K562 (cell line): ENCODE results near the gene TERT. TPM values are rescaled to one million over a fixed set of nuclear protein-coding genes. Genes with fewer than 3 reads are reported as not detected.

Experiments
- EHMT2 ChIP-seq: fragments of 450-650 bp; IDR thresholded peaks from 2 replicates; pipeline ENCODE4 v1.6.1; 2018; ENCODE audit warnings: antibody characterized with exemption
- EZH2 ChIP-seq: IDR thresholded peaks from 2 replicates; pipeline ENCODE4 v1.6.1; 2012; ENCODE audit warnings: low read depth, mild to moderate bottlenecking, inconsistent platforms, low read length, borderline replicate concordance
- FIP1L1 ChIP-seq: fragments of 200-400 bp; formaldehyde crosslinking; IDR thresholded peaks from 2 replicates; pipeline ENCODE4 v1.6.1; 2018; ENCODE audit warnings: mild to moderate bottlenecking, low read depth, low read length; ENCODE audit not compliant: poor library complexity, severe bottlenecking
- HDAC2 ChIP-seq: fragments of 450-650 bp; IDR thresholded peaks from 2 replicates; pipeline ENCODE4 v1.6.1; 2016; ENCODE audit warnings: mild to moderate bottlenecking
- PCBP1 ChIP-seq: fragments of 200-400 bp; formaldehyde crosslinking; IDR thresholded peaks from 2 replicates; pipeline ENCODE4 v1.6.1; 2018; ENCODE audit warnings: mild to moderate bottlenecking, low read depth, low read length; ENCODE audit not compliant: poor library complexity, severe bottlenecking
- PRMT5 ChIP-seq: sonication (generic); formaldehyde crosslinking; IDR thresholded peaks from 2 replicates; pipeline ENCODE4 v1.5.0; 2020; ENCODE audit warnings: missing genetic modification reagents
- RCOR1 ChIP-seq, 2 experiments: IDR thresholded peaks; 2 replicates each; pipeline ENCODE4 v1.6.1; 2012; ENCODE audit warnings: low read depth in 2 of 2, low read length in 2 of 2, borderline replicate concordance in 1 of 2, improper control_type of control experiment in 1 of 2
- SAFB ChIP-seq: fragments of 200-400 bp; formaldehyde crosslinking; IDR thresholded peaks from 2 replicates; pipeline ENCODE4 v1.6.1; 2017; ENCODE audit warnings: low read depth, low read length, borderline replicate concordance
- TEAD1 ChIP-seq, 2 experiments: fragments of 450-650 bp in 1 of 2; sonication (generic) in 1 of 2; formaldehyde crosslinking; IDR thresholded peaks; 2 replicates each; pipeline versions ENCODE4 v1.4.0 to v1.8.0; 2020 to 2022; ENCODE audit warnings: mild to moderate bottlenecking in 2 of 2, missing genetic modification reagents in 1 of 2
- TGIF2 ChIP-seq: sonication (generic); formaldehyde crosslinking; IDR thresholded peaks from 2 replicates; pipeline ENCODE4 v1.8.1; 2022; ENCODE audit warnings: mild to moderate bottlenecking, missing genetic modification reagents, moderate library complexity
- ZFP1 ChIP-seq: fragments of 450-650 bp; formaldehyde crosslinking; IDR thresholded peaks from 2 replicates; pipeline ENCODE4 v1.4.0; 2020; ENCODE audit warnings: mild to moderate bottlenecking, mixed read lengths
- ZNF263 ChIP-seq: sonication (generic); formaldehyde crosslinking; IDR thresholded peaks from 2 replicates; pipeline ENCODE4 v1.8.0; 2022; ENCODE audit warnings: mild to moderate bottlenecking, missing genetic modification reagents, borderline replicate concordance
- ZNF639 ChIP-seq, 2 experiments: fragments of 200-800 bp in 1 of 2; sonication (Bioruptor generic) in 1 of 2; sonication (generic) in 1 of 2; formaldehyde crosslinking in 1 of 2; IDR thresholded peaks in 1 of 2; conservative IDR thresholded peaks in 1 of 2; 2 replicates each; pipeline versions ENCODE4 v1.5.0 to v1.6.1; 2016 to 2020; ENCODE audit warnings: missing compliant biosample characterization in 1 of 2, missing genetic modification characterization in 1 of 2, missing genetic modification reagents in 1 of 2
- ZNF655 ChIP-seq: fragments of 250-450 bp; sonication (Bioruptor Pico); IDR thresholded peaks from 2 replicates; pipeline ENCODE4 v1.5.0; 2021
- ZZZ3 ChIP-seq: fragments of 450-650 bp; IDR thresholded peaks from 2 replicates; pipeline ENCODE4 v1.6.1; 2016; ENCODE audit warnings: antibody characterized with exemption, mild to moderate bottlenecking, moderate library complexity
- polyA plus RNA-seq, 8 experiments: library from polyadenylated mRNA; depleted of rRNA in 4 of 8; stranded (reverse) in 5 of 8; unstranded in 3 of 8; fragments of >200 nt; fragmentation: Nextera tagmentation in 2 of 8; fragmentation: Illumina TruSeq in 1 of 8; extraction: Ambion mirVana in 2 of 8; extraction: Trizol in 1 of 8; gene quantifications; 2 replicates each; pipeline versions ENCODE4 v1.2.1 to v1.2.3, GENCODE V29; 2011 to 2014; ENCODE audit warnings: inconsistent platforms in 1 of 8, missing spikeins in 1 of 8
- total RNA-seq, 7 experiments: library from RNA; depleted of rRNA in 6 of 7; stranded (reverse); fragments of >200 nt in 6 of 7; fragmentation: Illumina TruSeq in 2 of 7; extraction: Trizol in 2 of 7; gene quantifications; 2 replicates each; pipeline versions ENCODE4 v1.2.1 to v1.2.3, GENCODE V29; 2011 to 2021; ENCODE audit warnings: low replicate concordance in 1 of 7
- TF ChIP-seq, protein P1 (sequence below): fragments of 250-450 bp; sonication (Bioruptor Pico); IDR thresholded peaks from 2 replicates; pipeline ENCODE4 v1.4.0; 2020; ENCODE audit warnings: mild to moderate bottlenecking, moderate library complexity, borderline replicate concordance

Gene TERT
- total and polyA plus RNA-seq, 9 of the 15 experiments (the other 6 are each of a cell fraction or from before 2014, with no cell fraction given): 0.08 to 4.5 (median 0.98) TPM; not detected in 1

GRCh38 chr5:1246711-1247431 is 48.0 kb downstream of the TERT start (continued):
- TF ChIP-seq, protein P1, sequence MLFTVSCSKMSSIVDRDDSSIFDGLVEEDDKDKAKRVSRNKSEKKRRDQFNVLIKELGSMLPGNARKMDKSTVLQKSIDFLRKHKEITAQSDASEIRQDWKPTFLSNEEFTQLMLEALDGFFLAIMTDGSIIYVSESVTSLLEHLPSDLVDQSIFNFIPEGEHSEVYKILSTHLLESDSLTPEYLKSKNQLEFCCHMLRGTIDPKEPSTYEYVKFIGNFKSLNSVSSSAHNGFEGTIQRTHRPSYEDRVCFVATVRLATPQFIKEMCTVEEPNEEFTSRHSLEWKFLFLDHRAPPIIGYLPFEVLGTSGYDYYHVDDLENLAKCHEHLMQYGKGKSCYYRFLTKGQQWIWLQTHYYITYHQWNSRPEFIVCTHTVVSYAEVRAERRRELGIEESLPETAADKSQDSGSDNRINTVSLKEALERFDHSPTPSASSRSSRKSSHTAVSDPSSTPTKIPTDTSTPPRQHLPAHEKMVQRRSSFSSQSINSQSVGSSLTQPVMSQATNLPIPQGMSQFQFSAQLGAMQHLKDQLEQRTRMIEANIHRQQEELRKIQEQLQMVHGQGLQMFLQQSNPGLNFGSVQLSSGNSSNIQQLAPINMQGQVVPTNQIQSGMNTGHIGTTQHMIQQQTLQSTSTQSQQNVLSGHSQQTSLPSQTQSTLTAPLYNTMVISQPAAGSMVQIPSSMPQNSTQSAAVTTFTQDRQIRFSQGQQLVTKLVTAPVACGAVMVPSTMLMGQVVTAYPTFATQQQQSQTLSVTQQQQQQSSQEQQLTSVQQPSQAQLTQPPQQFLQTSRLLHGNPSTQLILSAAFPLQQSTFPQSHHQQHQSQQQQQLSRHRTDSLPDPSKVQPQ (CRISPR knock-in tag): no peak
- TF ChIP-seq ZZZ3 (no peak), EHMT2 (peak; percentile 99), ZFP1 (CRISPR knock-in tag) (no peak), ZNF655 (no peak), RCOR1 (IDR thresholded peaks at IDR 0.05; ENCODE audit: borderline replicate concordance in 1 of 2, low read depth in 2 of 2, low read length in 2 of 2) (peak in 1 of 2 experiments; percentile 71; a peak in 2 of 4 replicates), FIP1L1 (peak; percentile 16), ZNF263 (CRISPR knock-in tag) (peak; percentile 59; the same call in 1 of the 2 replicates), EZH2 (no peak), PRMT5 (CRISPR knock-in tag) (peak; percentile 45; the same call in 1 of the 2 replicates), HDAC2 (peak; percentile 54; the same call in 1 of the 2 replicates), TEAD1 (CRISPR knock-in tag; IDR thresholded peaks at IDR 0.05) (0 out of 4 replicates have a peak, but pooled peaks of 1 of the 2 experiments have one; percentile 30), SAFB (no peak), TGIF2 (CRISPR knock-in tag) (0 out of 2 replicates have a peak, but pooled peaks have one; percentile 17), PCBP1 (peak; percentile 60), ZNF639 (CRISPR knock-in tag; conservative IDR thresholded peaks at IDR 0.05 in 1 of 2, IDR thresholded peaks at IDR 0.05 in 1 of 2) (0 out of 4 replicates have a peak, but pooled peaks of 1 of the 2 experiments have one; percentile 63)
